ENCODE measurements around the gene NXN.
"Not testable (repeated sequence)": the region's sequence is repeated elsewhere in the genome, so short reads cannot be mapped to it uniquely, and the experiment has no call there.

The NXN gene

DNA sequence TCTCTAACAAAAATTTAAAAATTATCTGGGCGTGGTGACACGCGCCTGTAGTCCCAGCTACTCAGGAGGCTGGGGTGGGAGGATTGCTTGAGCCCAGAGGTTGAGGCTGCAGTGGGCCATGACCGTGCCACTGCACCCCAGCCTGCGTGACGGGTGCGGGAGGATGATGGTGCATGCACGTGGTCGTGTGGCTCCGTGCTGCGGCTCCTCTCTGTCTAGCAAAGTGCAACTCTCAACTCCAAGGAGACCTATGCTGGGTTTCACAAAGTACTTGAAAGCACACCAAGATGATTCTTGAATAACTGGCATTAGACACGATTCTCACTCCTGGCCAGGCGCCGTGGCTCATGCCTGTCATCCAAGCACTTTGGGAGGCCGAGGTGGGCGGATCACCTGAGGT is 25.8 kb downstream of the NXN start:
- DNase-seq (ENCODE audit: low read depth), result no peak

DNA sequence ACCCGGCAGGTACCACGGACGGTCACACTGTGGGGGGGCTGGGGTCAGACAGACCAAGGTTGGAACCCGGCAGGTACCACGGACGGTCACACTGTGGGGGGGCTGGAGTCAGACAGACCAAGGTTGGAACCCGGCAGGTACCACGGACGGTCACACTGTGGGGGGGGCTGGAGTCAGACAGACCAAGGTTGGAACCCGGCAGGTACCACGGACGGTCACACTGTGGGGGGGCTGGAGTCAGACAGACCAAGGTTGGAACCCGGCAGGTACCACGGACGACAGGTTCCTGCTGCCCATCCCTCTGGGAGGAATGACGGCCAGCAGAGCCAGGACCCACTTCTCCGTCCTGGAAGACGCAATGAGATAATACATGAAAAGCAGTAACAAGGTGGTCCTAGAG is 27.0 kb downstream of the NXN start:
- not testable (repeated sequence) for DNase-seq (ENCODE audit: low read depth)

DNA sequence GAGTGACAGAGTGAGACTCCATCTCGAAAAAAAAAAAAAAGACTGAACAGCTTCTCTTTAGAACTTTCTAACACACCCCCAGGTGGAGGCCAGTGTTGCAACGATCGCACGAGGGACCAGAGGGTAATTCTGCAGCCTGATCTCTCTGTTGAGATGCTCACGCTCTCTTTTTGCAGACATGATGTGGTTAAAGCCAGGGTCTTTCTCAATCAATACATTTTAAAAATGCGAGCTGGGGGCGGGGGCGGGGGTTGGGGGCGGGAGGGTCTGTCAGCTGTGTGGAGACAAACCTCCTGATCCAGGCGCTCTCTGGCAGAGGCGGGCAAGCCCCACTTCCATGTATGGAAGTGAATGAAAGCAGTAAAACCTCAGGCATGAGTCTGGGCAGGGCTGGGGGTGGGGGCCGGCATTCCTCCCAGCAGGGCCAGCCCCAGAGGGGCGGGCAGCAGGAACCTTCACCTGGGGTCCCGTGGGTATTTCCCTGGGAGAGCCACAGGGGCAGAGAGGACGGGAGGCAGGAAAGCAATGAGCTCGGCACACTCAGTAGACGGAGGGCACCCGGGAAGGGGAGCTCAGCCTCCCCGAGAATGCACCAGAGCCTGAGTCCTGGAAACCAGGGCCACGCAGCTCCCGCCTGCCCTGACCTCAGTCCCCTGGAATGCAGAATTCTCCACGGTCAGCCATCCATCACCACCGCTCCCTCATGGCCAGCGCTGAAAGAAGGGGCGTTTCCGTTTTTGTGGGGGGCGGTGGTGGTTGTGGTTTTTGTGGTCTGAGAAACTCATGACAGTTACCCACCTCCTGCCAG is 28.0 kb downstream of the NXN start:
- no peak for DNase-seq (ENCODE audit: low read depth)

DNA sequence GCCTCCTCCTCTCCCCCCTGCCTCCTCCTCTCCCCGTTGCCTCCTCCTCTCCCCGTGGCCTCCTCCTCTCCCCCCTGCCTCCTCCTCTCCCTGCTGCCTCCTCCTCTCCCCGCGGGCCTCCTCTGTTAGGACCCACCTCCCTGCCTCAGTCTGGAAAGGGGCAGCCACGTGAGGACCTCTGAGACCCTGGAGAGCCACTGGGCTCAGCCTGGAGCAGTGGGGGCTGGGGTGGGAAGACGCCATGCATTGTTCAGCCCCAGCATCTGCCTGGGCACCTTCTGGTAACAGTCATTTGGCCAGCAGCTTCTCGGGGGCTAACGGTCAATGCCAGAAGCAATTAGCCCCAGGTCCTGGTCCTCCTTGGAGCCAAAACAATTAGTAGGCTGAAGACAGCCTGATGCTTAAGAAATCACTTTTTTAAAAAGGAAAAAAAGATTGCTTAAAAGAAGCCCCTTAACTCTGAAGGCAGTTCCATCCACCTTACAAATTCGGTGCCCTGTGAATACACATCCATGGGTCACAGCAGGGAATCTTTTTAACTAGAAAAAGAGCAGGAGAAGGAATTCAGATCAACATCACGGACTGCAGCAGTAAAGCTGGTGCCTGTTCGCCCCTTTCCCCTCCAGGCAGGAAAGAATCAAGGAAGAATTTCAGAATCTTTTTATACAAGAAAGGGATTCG is 29.8 kb downstream of the NXN start:
- no peak for DNase-seq (ENCODE audit: low read depth)

DNA sequence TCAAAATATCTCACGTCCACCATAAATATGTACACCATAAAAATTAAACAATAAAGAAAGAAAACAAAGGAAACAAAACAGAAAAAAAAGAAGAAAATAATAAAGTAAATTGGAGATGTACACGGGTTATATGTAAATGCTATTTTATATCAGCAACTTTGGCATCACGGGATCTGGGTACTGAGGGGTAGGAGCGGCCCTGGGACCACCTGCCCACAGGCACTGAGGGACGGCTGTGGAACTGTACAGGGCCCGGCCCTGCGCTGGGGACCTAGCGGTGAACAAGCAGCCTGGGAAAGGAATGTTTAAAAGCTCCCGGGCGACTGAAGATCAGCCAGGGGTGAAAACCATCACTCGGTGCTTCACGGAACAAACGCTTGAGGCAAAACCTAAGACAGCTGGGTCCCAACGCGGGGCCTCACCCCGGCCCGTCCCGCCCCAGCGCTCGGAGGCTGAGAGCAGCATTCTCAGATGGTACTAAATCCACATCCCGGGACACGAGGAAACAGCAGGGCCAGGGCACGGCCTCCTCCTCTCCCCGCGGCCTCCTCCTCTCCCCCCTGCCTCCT is 31.2 kb downstream of the NXN start:
- DNase-seq (ENCODE audit: low read depth), result no peak

DNA sequence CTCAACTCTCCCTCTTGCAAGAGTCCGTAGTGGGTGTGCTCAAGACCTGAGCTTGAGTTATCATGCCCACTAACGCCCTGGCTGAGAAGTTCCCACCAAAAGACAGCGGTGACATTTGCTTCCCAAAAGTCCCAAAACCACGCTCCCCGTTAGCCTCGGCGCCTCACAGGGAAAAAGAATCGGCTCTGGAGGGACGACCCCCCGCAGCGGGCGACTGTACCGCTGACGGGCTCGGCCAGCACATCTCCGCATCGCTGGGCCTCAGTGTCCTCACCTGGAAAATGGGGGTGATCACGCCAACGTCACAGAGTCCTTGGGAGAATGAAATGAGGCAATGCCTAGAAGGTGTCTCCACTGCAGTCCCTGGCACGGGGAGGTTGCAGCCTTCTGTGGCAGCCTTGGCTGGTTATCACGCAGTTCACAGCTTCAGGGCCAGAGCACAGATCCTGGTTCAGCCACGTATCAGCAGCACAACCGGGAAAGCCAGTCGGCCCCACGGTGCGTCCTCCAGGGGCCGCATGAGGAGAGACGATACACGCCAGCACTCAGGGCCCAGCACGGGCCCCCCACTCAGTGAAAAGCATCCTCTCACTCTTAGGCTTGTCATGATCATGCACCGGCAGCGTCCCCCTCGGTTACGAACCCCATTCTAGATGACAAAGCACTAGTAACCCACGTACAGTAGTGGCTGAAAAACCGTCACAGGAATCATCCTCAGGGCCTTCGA is 32.9 kb downstream of the NXN start:
- no peak for DNase-seq (ENCODE audit: low read depth)

DNA sequence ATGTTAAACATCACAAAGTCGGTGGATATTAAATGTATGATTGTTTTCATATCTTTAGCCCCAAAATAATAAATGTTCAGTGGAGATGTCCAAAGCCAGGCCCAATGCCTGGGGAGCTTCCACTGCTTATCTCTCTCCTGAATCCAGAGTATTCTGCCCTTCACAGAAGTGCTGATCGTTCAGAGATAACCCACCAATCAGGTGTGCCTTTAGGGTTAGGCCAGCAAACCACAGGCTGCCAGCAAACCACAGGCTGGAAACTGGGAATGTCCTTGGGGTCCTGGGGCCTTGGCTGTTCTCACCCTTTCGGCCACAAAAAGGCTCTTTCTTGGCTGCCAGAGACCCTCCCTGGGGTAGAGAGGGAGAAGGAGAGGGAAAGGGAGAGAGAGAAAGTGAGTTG is 33.9 kb downstream of the NXN start:
- DNase-seq (ENCODE audit: low read depth), result no peak

DNA sequence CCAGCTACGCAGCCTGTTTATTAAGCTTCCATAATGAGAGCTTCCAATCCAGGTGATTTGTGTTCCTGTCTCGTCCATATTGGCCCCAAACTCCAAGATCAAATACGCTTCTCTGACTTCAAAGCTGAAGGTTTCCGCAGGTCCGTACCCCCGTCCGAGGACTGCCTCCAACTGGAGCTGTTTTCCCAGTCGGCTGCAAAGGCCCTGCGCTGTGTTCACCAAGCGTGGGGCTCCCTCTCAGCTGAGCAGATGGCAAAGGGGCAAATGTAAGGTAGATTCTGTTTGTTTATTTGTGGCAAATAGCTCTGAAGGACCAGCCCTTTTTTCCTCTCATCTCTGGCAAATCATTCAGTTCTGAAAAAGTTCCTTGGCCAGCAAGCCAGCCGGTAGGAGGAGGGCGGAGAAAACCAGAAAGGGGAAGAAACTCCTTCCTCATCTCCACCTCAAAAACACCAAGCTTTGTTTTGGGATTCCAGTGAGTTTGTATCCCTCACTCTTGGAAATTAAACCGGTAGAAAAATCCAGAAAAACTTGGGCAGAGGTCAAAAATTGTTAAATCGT is 35.2 kb downstream of the NXN start:
- DNase-seq (ENCODE audit: low read depth), result no peak

DNA sequence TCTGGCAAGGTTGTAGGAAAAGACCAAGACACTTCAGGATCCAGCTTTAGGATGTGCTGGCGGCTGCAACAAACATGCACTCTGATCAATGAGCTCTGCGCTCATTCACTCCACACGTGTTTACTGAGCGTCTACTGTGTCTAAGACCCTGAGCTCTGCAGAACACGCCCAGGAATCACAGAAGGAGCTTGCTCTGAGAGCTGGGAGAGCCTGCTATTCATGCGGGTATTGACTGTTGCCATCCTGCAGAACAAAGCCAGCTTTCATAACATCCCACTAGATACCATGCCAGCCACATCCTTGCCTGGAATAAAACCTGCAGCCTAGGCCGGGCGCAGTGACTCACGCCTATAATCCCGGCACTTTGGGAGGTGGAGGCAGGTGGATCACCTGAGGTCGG is 44.1 kb downstream of the NXN start:
- DNase-seq (ENCODE audit: low read depth), result no peak

DNA sequence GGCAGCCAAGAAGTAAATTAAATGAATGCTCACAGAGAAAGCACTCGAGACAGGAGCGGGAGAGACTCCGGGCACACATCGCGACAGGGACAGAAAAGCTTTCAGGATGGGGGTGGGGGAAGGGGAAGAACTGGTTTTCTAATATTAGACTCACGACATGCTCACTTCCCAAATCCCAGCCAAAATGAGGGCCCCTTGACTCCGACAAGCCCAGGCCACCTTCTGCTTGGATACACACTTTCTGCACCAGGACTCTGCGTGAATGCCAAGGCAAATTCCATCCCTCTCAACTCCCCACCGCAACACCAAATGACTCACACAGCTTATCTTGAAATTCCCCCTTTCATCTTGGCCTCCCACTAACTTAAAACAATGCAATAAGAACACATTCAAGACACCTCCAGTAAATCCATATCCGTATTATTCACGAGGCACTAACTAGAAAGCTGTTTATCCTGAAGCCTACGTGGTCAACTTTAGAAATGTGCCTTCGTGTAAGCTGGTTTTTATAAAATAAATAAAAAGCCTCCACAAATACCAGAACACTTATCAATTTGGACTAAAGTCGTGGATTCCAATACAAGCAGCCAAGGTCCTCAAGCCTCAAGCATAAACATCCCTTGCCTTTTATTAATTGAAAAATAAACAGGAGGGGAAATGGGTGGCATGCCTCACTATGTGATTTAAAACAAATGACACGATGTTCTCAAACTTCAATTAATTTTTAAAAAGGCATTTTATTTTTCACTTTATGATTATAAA is 46.1 kb downstream of the NXN start:
- DNase-seq (ENCODE audit: low read depth), result no peak

DNA sequence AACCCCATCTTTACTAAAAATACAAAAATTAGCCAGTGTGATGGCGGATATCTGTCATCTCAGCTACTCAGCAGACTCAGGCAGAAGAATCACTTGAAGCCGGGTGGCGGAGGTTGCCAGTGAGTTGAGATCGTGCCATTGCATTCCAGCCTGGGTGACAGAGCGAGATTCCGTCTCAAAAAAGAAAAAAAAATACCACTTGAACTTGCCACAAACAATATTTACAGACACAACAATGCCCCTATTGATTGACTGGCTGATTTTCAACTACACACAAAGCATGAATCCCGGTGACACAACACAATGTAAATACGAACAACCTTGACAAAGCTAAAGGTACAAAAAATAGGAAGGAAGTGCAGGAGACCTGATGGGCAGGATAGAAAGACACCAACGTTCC is 49.3 kb downstream of the NXN start:
- no peak for DNase-seq (ENCODE audit: low read depth)

DNA sequence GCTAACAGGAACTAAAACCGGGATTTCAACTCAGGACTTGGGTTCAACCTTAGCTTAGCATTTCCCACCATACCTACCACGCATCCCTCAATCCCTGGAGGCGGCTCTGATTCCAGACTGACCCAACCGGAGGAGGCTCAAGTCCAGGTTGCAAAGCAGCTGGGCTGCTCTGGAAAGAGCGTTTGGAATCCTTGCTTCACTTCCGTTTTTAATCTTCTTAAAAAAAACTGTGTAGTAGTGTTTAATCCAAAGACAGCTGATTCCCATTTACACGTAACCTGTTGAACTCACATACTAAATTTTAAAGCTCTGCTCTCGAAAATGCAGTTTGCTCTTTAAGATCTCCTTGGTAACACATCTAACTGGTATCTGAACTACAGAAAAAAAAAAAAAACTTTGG is 50.0 kb downstream of the NXN start:
- no peak for DNase-seq (ENCODE audit: low read depth)

DNA sequence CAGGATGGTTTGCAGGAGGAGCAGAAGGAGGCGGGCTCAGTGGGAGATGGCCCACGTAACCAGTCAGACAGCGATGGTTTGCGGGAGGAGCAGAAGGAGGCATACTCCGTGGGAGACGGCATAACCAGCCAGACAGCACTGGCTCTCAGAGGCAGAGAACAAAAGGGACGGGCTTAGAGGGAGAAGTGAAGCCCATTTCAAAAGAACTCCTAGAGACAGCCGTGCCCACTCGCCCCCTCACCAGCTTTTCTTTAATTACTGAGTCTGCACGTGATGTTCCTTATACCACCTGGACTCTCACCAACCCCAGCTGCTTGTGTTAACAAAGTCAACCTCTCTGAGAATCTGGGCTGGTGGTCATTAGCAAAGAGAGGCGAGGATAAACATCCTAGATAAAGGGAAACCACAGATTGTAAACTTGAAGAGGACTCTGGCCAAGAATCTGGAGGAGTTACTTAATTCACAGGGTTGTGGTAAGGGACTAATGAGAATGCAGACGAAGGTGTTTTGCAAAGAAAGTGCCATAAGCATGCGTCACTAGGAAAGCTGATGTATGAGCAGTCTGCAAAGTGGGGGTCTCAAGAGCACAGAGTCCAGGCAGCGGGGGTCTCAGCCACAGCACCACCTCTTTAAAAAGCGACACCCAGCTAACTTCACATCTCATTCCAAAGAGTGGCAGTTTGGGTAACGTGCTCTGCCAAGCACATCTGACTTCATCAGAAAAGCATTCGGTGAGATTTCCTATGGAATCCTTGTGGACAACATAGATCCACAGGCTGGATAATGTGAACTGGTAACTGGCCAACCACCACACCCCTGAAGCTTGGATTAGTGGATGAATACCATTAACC is 51.7 kb downstream of the NXN start:
- no peak for DNase-seq (ENCODE audit: low read depth)

DNA sequence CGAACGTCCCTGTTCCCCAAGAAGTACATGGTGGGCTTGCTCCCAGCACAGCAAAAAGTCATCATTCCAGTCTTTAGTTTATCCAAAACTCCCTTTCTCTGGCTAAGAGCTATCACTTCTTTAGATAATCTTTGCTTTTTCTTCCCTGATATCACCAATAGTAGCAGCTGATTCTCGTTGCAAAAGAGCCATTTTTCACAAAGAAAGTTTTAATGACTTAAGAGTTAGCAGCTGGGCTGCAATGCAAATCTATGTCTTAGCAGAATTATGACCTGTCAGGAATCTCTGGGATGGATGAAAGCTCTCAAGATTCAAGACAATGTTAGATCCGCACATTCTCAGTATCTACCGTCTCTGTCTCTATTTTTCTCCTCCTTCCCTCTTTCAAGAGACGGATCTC is 53.8 kb downstream of the NXN start:
- DNase-seq (ENCODE audit: low read depth), result no peak

DNA sequence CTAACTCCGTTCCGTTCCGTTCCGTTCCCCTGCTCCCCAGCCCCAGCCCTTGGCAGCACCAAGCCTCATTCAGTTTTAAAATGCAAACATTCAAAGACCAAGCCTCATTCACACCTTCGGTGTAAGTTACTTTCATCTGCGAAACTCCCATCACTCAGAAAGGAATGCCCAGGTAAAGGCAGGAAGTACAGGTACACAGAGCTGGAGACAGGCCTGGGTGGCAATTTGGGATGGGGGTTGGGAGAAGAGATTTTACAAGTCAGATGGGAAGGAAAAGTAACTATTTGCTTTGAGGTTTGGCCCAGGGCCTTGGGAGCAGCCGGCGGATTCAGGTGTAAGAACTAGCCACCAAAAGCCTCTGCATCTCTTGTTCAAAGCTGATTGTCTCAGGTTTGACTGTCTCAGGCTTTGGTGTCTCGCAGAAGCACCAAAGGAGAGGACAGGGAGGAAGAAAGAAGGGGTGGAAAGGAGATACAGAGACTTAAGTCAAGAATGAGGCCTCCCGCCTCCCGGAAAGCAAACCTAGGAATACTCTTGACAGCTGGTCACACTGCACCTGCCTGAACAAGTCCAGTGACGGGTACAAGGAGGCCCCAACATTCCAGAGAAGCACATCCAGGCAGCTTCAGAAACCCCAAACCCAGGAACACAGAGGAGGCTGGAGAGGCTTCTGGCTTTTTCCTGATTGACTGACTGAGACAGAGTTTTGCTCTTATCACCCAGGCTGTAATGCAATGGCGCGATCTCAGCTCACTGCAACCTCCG is 54.7 kb downstream of the NXN start:
- no peak for DNase-seq (ENCODE audit: low read depth)

DNA sequence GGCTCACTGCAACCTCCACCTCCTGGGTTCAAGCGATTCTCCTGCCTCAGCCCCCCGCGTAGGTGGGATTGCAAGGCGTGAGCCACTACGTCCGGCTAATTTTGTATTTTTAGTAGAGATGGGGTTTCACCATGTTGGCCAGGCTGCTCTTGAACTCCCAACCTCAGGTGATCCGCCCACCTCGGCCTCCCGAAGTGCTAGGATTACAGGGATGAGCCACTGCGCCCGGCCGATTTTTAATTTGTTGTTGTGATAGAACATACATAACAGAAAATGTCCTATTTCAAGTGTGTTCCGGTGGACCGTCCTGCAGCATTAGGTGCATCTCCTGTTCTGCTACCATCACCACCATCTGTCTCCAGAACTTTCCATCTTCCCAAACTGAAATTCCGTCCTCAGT is 55.3 kb downstream of the NXN start:
- not testable (repeated sequence) for DNase-seq (ENCODE audit: low read depth)

DNA sequence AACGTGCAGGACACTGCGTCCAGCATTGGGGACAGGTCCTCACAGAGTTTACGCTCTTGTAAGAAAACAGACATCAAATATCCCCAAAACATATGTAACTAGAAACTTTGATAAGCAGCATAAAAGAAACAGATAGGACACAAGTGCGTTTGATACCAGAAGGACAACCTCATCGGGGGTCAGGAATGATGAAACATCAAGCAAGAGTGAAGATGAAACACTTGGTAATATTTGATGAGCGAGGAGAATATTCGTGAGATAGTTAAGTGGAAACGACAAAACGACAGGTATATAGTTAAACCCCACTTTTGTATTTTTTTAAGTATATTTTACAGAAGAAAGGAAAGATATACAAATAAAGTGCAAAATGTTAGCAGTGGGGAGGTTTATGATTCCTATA is 55.9 kb downstream of the NXN start:
- no peak for DNase-seq (ENCODE audit: low read depth)

DNA sequence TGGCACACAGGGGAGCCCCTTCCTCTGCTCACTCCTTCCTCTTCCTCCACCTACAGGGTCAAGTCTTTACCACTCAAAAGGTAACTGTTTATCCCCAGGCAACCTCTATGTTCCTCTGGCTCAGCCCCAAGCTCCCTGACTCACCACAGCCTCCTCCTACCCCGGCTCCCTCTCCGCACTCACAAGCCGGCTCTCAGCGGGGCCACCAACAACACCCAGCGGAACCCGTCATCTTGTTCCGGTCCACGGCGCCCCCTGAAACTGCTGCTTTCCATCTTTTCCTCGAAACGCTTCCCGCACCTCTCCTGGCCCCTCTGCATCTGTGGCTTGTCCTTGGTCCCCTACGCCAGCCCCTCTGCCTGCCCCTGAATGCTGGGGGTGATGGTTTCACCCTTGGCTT is 58.4 kb downstream of the NXN start:
- DNase-seq (ENCODE audit: low read depth), result no peak

DNA sequence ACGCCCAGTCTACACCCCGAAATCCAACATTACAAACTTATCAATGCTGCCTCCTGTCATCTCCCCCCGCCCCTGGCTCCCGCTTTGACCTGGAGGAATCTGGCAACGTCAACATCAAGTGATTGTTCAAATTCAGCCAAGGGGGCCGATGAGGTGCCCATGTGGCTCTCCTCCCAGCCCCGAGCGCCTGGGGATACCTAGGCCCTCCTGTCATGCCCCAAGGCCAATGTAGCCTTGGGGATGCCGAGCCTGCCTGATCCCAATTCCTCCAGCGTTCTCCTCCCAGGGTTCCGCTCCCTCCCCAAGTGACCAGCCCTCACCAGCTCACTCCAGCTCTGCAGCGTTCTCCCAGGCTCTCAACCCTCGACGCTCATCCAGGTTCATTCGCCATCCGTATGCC is 59.4 kb downstream of the NXN start:
- no peak for DNase-seq (ENCODE audit: low read depth)
